ENCODE data around the gene MMUT.

The MMUT gene

DNA sequence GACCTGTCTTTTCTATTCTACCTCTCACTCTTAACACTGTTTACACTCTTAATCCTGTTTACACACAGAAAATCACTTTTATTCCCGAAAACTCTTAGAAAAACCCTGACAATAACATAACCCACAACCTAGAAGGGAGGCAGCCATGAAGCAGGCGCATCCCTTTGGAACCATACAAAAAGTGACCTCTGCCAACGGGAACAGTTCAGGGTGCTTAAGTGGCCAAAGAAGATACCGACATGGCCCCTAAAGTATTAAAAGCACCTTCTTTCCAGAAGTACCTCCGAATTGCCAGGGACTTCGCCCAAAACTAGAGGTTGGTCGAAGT, 490 bp downstream of the MMUT start:
- TF ChIP-seq, protein P1, sequence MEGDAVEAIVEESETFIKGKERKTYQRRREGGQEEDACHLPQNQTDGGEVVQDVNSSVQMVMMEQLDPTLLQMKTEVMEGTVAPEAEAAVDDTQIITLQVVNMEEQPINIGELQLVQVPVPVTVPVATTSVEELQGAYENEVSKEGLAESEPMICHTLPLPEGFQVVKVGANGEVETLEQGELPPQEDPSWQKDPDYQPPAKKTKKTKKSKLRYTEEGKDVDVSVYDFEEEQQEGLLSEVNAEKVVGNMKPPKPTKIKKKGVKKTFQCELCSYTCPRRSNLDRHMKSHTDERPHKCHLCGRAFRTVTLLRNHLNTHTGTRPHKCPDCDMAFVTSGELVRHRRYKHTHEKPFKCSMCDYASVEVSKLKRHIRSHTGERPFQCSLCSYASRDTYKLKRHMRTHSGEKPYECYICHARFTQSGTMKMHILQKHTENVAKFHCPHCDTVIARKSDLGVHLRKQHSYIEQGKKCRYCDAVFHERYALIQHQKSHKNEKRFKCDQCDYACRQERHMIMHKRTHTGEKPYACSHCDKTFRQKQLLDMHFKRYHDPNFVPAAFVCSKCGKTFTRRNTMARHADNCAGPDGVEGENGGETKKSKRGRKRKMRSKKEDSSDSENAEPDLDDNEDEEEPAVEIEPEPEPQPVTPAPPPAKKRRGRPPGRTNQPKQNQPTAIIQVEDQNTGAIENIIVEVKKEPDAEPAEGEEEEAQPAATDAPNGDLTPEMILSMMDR (IDR thresholded peaks at IDR 0.05; ENCODE audit: insufficient read depth, low read depth, low read length, missing control alignments): no peak
- peak; percentile 7 for DNase-seq (ENCODE audit: low read depth)
- H3K4me3 ChIP-seq (ENCODE audit: low read length): peak overlapping the region; percentile 97

DNA sequence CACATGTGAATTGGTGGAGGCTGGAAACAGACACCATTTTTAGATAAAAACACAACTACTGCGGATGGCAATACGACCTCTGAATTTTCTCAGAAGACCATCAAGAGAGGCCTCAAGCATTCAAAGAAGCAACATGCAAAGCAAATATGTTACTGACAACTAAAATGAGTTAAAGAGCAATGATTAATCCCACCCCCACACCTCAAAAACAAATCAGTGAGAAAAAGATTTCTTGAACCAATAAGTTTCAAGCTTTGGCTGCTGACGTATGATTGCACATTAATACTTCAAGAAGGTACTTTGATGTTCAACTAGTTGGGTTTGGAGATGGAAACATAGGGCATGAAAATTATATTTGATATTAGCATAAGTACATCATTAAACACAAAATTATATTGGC, 982 bp downstream of the MMUT start:
- peak overlapping the region; percentile 97 for H3K4me3 ChIP-seq (ENCODE audit: low read length)
- peak; percentile 33 for DNase-seq (ENCODE audit: low read depth)
- TF ChIP-seq, protein P1 (IDR thresholded peaks at IDR 0.05; ENCODE audit: insufficient read depth, low read depth, low read length, missing control alignments): no peak

DNA sequence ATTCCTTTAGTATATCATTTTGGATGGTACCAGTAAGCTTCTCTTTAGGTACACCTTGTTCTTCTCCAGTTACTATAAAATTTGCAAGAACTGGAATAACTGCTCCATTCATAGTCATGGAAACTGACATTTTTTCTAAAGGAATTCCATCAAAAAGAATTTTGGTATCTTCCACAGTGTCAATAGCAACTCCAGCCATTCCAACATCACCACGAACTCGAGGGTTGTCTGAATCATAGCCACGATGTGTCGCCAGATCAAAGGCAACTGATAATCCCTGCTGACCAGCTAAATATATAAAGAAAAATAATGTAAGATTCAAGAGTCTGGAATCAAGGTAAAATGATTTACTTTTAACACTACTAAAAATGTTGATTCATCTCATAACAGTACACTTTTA, 5.3 kb downstream of the MMUT start:
- DNase-seq (ENCODE audit: low read depth): no peak
- TF ChIP-seq, protein P1 (IDR thresholded peaks at IDR 0.05; ENCODE audit: insufficient read depth, low read depth, low read length, missing control alignments): no peak
- no peak overlapping the region for H3K4me3 ChIP-seq (ENCODE audit: low read length)

DNA sequence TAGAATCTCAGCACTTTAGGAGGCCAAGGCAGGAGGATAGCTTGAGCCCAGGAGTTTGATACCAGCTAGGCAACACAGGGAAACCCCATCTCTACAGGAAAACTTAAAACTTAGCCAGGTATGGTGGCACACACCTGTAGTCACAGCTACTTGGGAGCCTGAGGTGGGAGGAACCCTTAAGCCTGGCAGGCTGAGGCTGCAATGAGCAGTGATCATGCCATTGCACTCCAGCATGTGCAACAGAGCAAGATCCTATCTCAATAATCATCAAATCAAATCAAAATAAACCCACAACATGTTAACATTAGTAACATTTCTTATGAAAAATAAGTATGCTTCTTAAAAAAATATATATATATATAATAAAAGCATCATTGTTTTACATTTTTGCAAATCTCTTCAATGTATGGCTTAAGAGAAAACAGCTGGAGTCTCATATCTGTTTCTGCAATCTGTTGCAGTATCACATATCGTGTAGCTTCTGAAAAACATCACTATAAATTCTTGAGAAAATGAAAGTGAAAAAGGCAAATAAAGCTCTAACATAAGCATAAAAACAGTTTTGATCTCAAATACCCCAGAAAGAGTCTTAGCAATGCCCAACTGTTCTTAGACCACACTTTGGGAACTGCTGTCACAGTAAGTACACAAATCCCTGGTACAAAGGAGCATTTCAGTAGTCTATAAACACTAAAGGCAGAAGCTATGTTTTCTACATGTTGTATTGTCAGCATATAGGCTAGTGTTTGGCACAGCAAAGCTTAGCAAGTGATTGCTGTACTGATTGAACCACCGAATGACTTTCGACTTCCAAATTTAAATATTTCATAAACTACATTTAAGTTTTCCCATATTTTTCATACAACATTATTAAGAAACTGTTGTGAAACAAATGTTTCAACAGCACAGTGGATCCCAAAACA, 8.0 kb downstream of the MMUT start:
- DNase-seq (ENCODE audit: low read depth): no peak
- H3K4me3 ChIP-seq (ENCODE audit: low read length): no peak overlapping the region
- TF ChIP-seq, protein P1 (IDR thresholded peaks at IDR 0.05; ENCODE audit: insufficient read depth, low read depth, low read length, missing control alignments): no peak

DNA sequence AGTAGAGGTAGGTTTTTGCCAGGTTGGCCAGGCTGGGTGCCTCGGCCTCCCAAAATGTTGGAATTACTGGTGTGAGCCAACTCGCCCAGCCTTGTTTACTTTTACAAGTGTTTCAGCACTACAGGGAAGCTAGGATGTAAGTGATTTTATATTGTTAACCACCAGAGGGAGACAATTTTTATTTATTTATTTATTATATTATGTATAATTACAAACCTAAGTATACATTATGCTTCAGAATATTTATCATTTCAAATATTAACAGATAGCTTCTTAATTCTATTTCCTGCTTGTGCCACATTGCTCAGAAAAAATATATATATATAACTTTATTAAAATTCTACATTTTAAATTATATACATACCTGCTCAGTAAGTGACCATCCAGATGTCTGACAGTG, 9.8 kb downstream of the MMUT start:
- TF ChIP-seq, protein P1 (IDR thresholded peaks at IDR 0.05; ENCODE audit: insufficient read depth, low read depth, low read length, missing control alignments): peak; percentile 21
- H3K4me3 ChIP-seq (ENCODE audit: low read length): no peak overlapping the region
- peak; percentile 29 for DNase-seq (ENCODE audit: low read depth)

DNA sequence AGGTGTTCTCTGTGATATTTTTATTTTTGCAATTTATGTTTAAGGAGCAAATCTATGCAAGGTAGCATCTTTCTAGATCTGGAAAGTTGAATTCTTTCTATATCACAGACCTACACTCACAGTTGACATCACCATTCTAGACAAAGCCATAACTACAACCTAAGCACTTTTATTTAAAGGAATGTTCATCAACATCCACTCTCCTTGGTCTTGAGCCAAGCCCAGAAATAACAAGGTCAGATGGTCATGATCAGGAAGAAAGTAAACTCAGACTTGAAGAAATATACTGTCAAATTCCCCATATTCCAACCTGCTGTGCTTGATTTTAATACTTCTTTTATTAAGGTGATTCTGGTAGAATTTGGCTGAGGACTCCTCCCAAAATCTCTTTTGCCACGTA, 32.2 kb downstream of the MMUT start:
- no peak overlapping the region for H3K4me3 ChIP-seq (ENCODE audit: low read length)
- no peak for DNase-seq (ENCODE audit: low read depth)
- TF ChIP-seq, protein P1 (IDR thresholded peaks at IDR 0.05; ENCODE audit: insufficient read depth, low read depth, low read length, missing control alignments): no peak

DNA sequence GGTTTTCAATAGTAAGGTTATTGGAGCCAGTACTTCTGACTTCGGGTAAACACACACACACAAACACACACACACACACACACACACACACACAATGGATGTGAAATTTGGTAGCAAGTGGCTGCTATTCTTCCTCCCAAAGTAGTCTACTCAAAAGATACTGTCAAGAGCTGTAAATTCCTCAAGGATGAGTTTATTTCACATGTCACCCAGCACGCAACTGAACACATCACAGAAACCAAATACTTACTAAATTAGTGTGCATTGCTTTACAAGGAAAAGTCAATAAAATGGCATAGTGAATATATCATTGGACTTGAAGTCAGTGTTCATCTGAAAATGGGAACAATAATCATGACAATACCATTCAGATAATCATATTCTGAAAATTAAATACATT, 32.9 kb downstream of the MMUT start:
- peak; percentile 40 for DNase-seq (ENCODE audit: low read depth)
- TF ChIP-seq, protein P1 (IDR thresholded peaks at IDR 0.05; ENCODE audit: insufficient read depth, low read depth, low read length, missing control alignments): no peak

More for the DNA sequence above, 32.9 kb downstream of the MMUT start:
- H3K4me3 ChIP-seq (ENCODE audit: low read length): no peak overlapping the region

Measured in epithelial cell of esophagus (primary cell).